HG03064 (cell line): ENCODE results near the gene GLT8D1.

Experiments used
- ATAC-seq: cut with Tn5 transposase; IDR thresholded peaks from one replicate; pipeline ENCODE4 v1.9.1; 2021; ENCODE audit warnings: low read depth; ENCODE audit not compliant: unreplicated experiment

Gene GLT8D1

DNA sequence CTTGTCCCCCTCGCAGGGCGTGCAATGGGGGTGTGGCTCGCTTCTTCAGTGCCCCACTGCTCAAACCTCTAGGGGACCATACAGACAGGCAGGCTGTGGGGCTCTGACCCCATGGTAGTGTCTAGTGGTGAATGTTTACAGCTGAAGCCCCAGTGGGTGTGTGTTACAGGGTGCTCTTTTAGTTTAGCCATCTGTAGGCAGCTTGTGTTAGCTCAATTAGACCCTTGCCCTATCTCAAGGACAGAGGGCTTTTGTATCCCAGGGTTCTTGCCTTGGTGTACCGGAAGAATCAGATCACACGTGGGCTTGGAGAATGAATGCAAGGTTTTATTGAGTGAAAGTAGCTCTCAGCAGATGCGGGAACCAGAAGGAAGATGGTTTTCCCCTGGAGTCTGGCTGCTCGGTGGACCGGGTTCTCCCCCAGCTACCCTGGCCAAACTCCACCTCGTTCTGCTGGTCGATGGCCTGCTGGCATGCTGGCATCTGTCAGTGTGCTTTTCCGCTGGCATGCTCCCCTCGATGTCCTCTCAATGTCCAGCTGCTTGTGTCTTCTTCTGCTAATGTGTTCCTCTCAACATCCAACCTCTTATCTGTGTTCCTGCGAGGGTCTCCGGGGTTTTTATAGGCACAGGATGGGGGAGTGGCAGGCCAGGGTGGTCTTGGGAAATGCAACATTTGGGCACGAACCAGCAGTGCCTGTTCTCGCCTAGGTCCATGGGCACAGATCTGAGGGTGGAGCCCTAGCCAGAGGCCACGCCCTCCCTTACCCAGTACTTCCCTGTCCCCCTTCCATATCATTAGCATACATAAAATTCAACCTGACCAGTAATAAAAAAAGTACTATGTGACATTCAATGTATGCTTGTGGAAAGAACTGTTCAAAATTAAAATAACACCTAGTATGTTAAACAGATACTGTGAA lies 7.0 kb upstream of the GLT8D1 start:
- no peak for ATAC-seq

DNA sequence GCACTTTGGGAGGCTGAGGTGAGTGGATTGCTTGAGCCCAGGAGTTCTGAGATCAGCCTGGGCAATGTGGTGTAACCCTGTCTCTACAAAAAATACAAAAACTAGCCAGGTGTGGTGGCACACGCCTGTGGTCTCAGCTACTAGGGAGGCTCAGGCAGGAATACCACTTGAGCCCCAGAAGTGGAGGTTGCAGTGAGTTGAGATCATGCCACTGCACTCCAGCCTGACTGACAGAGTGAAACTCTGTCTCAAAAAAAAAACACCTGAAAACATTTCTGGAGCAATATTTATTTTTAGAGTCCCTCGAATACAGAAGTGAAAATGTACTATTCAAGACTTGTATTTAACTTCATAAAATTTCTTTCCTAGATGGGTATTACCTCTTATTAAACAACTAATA lies 4.9 kb upstream of the GLT8D1 start:
- ATAC-seq: no peak

GRCh38 chr3:52707585-52707984 lies 2.0 kb upstream of the GLT8D1 start:
- no peak for ATAC-seq

- ATAC-seq: no peak
Observed at GRCh38 chr3:52705438-52705687, 228 bp downstream of the GLT8D1 start.

- peak; percentile 9 for ATAC-seq
Observed at GRCh38 chr3:52704611-52705437, 767 bp downstream of the GLT8D1 start.

DNA sequence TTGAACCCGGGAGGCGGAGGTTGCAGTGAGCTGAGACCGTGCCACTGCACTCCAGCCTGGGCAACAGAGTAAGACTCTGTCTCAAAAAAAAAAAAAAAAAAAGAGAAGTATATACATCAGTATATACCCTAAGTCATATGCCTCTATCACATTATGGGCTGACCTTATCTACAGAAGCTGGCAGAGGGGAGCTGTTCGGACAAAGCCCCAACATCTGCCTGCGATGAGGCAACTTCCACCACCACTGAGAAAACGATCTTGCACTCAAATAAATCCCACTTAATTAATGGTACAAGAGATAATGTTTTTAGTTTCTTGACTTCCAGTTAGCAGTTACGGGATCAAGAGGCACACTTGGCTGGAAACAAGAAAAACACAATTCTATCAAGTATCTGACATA lies 2.2 kb downstream of the GLT8D1 start:
- ATAC-seq: no peak

GRCh38 chr3:52697632-52697965 lies 8.0 kb downstream of the GLT8D1 start:
- ATAC-seq: no peak

GRCh38 chr3:52696830-52697631 lies 8.6 kb downstream of the GLT8D1 start:
- no peak for ATAC-seq

DNA sequence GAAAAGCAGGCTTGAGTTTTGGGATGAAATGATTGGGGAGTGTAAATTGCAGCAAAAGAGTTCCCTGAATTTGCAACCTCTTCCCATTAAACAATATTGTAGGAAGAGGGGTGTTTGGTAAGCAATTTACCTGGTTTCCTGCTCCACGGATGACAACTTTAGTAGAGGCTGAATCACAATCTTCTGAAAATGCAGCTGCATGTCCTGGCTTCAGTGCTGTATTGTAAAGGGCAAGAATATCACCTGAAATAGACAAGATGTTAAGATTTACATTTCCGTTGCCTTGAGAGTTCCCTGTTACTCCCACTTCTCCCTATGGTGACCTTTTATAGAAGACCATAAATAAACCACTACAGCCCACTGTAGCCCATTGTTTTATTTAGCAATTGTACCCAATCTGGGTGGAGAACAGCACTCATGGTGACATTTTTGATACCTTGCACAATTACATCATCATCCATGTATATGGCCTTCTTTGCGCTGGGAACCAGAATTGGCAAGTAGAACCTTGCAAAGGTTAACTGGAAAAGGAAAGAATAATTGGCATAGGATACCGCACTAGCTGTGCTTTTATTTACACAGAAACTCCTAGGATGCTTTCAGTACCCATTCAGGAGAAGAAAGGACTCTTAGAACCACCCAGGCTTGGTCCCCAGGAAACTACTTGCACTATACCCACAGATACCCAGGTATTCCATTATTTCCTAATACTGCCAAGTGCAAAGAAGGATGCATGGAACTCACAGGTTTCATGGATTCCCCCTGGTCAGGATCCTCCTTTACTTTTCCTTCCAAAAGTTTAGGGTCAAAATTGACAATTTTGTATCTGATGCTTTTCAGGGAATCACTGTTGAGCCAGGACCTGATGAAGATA lies 9.6 kb downstream of the GLT8D1 start:
- no peak for ATAC-seq

- ATAC-seq: no peak
Observed at GRCh38 chr3:52694528-52695189, 10.9 kb downstream of the GLT8D1 start.

DNA sequence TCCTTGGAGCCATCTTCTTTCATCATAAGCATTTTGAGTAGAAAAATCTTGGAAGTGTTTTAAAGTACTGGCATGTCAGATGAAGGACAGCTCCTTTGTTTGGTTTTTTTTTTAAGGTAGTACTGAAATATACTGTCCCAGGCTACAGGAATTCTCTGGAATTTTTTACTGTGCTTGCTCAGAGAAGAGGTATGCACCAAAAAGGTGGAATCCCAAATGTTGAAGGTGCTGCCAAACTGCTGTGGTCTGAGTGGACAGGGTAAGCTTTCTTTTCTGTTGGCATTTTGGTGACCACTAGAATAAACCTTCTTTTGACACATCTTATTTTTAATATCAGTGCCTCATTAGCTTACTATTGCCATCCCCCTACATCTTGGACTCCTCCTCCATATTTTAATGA lies 12.5 kb downstream of the GLT8D1 start:
- ATAC-seq: no peak

DNA sequence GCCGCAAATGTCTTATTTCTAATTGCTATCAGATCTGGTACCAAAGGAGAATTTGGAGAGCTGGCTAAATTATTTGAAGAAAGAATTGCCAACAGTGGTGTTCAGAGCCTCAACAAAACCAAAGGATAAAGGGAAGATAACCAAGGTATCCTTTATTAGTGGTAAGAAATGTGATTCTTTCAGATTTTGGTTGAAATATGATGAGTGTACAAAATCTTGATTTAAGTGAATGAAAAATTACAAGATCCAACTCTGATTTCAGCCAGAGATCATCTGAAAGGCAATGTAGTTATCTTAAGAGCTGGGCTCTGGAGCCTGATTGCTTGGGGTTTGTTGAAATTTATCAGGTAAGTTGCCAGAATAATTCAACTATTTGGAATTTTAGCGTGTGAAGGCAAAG lies 15.0 kb downstream of the GLT8D1 start:
- ATAC-seq: no peak

DNA sequence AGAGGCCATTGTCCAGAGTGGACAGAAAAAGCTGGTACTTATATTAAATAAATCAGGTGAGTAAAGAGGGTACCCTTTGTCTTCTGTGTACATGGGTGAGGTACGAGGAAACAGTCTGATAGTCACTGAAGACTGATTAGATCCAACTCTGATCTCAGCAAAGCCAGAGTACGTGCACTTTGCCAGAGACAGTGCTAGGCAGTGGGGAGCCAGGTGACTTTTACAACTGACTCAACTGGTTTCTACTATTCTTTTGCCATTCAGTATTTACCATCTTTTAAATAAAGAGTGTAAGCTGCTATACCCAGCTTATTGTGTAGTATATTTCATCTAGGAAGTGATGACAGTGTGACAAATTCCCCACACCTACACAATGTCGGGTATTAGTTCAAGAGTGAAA lies 16.4 kb downstream of the GLT8D1 start:
- no peak for ATAC-seq

- no peak for ATAC-seq
Observed at GRCh38 chr3:52688266-52688665, 17.3 kb downstream of the GLT8D1 start.

GRCh38 chr3:52685709-52686691 lies 19.6 kb downstream of the GLT8D1 start, which contains the start of the genes GNL3 and PBRM1:
TSS of gene GNL3 (plus strand) at chr3:52686032. CDS start at chr3:52686093, 61 bp downstream.
TSS of gene PBRM1 (minus strand) at chr3:52685913.
- ATAC-seq: peak; percentile 64

DNA sequence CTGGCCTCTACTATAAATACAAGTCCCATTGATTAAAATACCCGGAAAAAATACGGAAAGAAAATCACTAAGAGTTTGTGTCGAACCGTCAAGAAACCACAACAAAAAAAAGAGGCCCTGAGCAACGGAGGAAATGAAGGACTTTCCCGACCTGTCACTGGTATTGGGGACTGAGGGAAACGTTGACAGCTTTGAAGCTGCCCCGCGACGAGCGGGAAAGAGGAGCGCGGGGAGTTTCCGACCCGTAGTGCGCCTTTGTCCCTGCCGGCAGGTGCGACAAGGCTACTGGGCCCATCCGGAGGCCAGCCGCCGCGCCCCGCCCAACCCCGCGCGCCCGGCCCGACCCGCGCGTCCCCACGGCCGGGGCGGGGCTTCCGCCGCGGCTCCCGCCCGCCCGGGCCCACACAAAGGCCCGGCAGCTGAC lies 20.3 kb downstream of the GLT8D1 start:
- peak; percentile 61 for ATAC-seq

DNA sequence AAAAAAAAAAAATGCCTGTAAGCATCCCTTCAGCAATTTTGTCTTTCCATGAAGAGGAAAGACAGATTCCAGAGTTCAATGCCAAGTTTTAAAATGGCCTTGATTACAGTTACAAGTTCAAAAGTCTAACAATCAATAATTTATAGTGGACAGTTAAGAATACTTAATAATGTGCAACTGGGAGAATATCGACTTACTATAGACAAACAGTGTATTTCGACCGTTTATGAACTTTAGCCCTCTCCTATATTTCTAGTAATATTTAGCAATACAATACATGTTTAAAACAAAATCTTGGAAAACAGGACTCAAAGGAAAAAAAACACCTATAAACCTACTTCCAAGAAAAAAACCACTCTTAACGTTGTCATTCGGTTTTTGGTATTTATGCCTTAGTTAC lies 21.4 kb downstream of the GLT8D1 start:
- ATAC-seq: no peak

GRCh38 chr3:52683611-52684010 lies 22.0 kb downstream of the GLT8D1 start:
- ATAC-seq: no peak
